Putamen (tissue), 1 donor: ENCODE results near the gene TBKBP1.
"Not testable (repeated sequence)": the region's sequence is repeated elsewhere in the genome, so short reads cannot be mapped to it uniquely, and the experiment has no call there.

Experiments
- DNase-seq: peaks from one replicate; pipeline ENCODE4 v3.0.0-alpha.2; 2016; ENCODE audit warnings: low spot score

The TBKBP1 gene

GRCh38 chr17:47731396-47731795 lies 37.4 kb downstream of the TBKBP1 start:
- DNase-seq: no peak

GRCh38 chr17:47732399-47733046 lies 38.6 kb downstream of the TBKBP1 start:
- no peak for DNase-seq

GRCh38 chr17:47733047-47733673 lies 39.2 kb downstream of the TBKBP1 start, which contains the start of gene TBX21:
TSS of gene TBX21 (plus strand) at chr17:47733236. CDS start at chr17:47733455, 219 bp downstream.
- DNase-seq: no peak

GRCh38 chr17:47733674-47734410 lies 39.9 kb downstream of the TBKBP1 start:
- DNase-seq: no peak

- DNase-seq: no peak
These were observed 41.1 kb downstream of the TBKBP1 start for GRCh38 chr17:47735139-47735464.

GRCh38 chr17:47735536-47736011 lies 41.6 kb downstream of the TBKBP1 start:
- DNase-seq: no peak

- no peak for DNase-seq
These were observed 42.8 kb downstream of the TBKBP1 start for GRCh38 chr17:47736501-47737495.

GRCh38 chr17:47738178-47738577 lies 44.2 kb downstream of the TBKBP1 start:
- no peak for DNase-seq

- DNase-seq: no peak
These were observed 45.2 kb downstream of the TBKBP1 start for GRCh38 chr17:47739150-47739549.

GRCh38 chr17:47739945-47740344 lies 46.0 kb downstream of the TBKBP1 start:
- not testable (repeated sequence) for DNase-seq

- DNase-seq: no peak
These were observed 47.3 kb downstream of the TBKBP1 start for GRCh38 chr17:47741109-47741792.

GRCh38 chr17:47741793-47742145 lies 47.8 kb downstream of the TBKBP1 start:
- no peak for DNase-seq

- DNase-seq: no peak
These were observed 48.6 kb downstream of the TBKBP1 start for GRCh38 chr17:47742319-47743181.

- no peak for DNase-seq
These were observed 50.4 kb downstream of the TBKBP1 start for GRCh38 chr17:47744168-47745036.

- no peak for DNase-seq
These were observed 51.0 kb downstream of the TBKBP1 start for GRCh38 chr17:47745037-47745380.

- no peak for DNase-seq
These were observed 57.5 kb downstream of the TBKBP1 start for GRCh38 chr17:47751471-47751870.

GRCh38 chr17:47757386-47757785 lies 63.4 kb downstream of the TBKBP1 start:
- DNase-seq: no peak

- DNase-seq: no peak
These were observed 66.6 kb downstream of the TBKBP1 start for GRCh38 chr17:47760409-47761140.
